ENCODE measurements around the gene TOMM40.

GRCh38 chr19:44869733-44870470, 21.2 kb upstream of the TOMM40 start:
- TF ChIP-seq CTCF (IDR thresholded peaks at IDR 0.05) (no peak), POLR2A (IDR thresholded peaks at IDR 0.05) (no peak), EP300 (IDR thresholded peaks at IDR 0.05) (no peak)
